Stimulated activated naive CD4-positive, alpha-beta T cell (primary cell): Measurements from ENCODE around the gene ALLC.
A peak's percentile ranks its signal among the peaks of the same experiment; 100 is the strongest.
"Not testable (repeated sequence)": the region's sequence is repeated elsewhere in the genome, so short reads cannot be mapped to it uniquely, and the experiment has no call there.

Source experiments
- DNase-seq, 6 experiments: peaks; one replicate each; lab custom pipeline; 2025; lab: John Stamatoyannopoulos, UW

The ALLC gene

DNA sequence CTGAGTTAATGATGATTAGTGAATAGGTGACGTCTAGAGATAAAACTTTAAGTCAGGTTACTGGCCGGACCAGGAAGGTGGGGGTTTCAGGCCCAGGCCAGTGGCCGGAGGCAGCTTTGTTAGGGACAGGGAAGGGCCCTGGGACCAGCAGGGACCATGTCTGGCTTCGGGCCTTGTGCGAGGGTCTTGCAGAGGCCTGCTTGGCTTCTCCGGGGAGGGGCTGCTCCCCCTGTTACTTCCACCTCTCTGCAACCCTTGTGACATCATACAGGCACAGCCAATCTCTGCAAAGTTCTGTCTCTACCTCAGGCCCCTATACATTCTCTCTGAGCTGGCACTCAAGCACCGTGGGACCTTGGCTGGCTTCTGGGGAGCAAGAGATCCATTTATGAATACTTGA lies at the start of gene ALLC:
TSS of gene ALLC (plus strand) at position 320 of the 400 bp plus-strand sequence. CDS start 12,958 bp downstream, outside the sequence.
- DNase-seq = no peak

DNA sequence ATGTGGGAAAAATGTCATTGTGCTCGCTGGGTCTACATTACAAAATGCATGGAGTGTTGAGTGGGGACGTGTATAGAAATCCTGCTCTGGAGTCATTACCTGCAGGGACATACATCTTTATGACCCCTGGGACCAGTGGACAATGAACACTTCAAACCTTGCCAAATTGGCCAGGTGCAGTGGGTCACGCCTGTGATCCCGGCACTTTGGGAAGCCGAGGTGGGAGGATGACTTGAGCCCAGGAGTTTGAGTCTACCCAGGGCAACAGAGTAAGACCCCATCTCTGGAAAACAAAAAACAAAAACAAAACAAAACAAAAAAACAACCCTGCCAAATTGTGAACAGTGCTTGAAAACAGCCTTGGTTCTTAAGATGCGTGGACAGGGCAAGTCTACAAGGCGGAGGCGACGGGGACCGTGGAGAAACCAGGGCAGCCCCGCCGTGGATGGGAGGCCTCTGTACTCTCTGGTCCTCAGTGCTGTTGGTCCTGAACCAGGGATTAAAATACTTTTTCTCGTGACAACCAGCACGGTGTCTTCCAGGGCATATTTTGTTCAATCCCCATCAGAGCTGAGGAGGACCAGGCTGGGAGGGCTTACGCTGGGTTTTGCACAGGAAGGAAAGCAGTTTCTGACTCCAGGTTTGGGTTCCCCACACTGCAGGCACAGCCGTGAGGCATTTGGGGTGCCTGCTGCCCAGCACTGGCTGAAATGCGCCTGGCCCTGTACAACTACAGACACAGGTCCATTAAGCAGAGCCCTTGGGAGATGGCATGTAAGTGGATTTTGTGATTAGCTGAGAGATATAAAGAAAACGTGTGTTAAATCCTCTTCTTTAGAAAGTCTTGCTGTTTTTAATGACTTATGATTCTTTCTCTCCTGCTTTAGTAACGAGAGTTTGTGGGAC lies 49.4 kb upstream of the ALLC start:
- DNase-seq = no peak

DNA sequence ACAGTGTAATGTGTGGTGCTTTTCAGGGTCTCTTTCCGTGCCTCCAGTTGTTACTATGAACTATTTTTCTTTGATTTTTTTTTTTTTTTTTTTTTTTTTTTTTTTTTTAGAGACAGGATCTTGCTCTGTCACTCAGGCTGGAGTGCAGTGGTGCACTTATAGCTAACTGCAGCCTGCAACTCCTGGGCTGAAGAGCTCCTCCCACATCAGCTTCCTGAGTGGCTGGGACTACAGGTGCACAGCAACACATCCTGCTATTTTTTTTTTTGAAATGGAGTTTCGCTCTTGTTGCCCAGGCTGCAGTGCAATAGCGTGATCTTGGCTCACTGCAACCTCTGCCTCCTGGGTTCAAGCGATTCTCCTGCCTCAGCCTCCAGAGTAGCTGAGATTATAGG lies 48.7 kb upstream of the ALLC start:
- peak in 4 of 6 experiments; percentile 5 to 49 (median 24) for DNase-seq

GRCh38 chr2:3610415-3610814 lies 47.6 kb upstream of the ALLC start:
- DNase-seq = no peak

DNA sequence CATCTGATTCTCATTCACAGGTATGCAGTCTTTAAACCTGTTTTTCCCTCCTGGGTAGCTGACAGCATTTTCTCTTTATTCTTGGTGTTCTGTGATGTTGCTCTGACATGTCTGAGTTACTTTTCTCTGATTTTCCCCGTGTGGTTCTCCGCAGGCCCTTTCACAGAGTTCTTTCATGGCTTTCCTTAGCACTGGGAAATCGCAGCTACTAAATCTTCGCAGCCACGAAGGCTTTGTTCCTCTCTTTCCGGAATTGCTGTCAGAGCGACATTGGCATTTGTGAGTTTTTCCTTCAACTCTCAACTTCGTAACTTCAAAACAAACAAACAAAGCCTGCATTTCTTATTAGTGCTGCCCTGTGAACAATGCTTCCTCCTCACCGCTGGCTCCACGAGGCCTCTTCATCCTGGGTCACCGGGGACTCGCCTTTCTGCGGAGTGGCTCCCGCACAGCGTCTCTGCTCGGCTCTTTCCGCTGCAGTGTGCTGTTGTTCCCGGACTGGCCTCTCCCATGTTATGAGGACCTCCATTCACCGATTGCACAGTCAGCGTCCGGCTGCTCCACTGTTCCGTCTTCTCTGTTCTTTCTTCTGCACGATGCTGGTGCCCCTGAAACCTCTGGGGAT lies 47.0 kb upstream of the ALLC start:
- DNase-seq = no peak

GRCh38 chr2:3611589-3611988 lies 46.4 kb upstream of the ALLC start:
- DNase-seq = no peak

DNA sequence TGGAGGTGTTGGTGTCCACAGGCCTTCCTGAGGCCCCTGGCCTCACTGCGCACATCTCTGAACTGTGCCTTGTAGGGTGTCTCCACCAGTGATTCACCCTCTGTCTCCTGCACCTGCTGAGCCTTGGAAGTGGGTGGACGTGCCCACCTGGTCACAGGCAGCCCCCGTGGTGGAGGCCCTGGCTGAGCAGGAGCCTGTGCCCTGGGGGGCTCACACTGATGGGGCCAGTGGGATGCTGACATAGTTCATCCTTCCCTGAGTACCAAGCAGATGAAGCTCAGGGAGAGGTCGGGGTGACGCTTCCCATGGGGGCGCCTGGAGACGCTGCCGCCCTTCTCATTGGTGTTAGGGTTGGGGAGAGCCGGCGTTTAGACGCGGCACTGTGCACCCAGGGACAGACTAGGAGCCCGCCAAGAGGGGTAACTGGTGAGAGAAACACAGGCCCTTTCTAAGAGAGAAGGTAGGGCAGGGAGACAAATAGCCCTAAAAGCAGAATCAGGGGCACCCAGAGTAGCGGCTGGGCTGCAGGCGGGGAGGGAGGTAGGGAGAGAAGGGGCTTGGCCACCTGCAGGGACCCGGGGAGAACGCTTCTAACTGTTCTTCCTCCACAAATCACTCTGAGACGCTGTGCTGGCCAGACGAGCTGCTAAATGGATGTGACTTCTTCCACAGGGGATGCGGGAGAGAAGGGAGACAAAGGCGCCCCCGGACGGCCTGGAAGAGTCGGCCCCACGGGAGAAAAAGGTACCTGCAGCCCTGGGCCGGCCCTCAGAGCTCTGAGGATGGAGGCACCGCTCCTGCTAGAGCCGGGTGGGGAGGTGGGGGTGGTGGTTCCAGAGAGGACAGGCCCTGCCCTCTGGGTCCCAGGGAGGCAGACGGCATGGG lies 45.1 kb upstream of the ALLC start:
- DNase-seq = no peak

GRCh38 chr2:3613524-3613905 lies 44.5 kb upstream of the ALLC start:
- DNase-seq = no peak

DNA sequence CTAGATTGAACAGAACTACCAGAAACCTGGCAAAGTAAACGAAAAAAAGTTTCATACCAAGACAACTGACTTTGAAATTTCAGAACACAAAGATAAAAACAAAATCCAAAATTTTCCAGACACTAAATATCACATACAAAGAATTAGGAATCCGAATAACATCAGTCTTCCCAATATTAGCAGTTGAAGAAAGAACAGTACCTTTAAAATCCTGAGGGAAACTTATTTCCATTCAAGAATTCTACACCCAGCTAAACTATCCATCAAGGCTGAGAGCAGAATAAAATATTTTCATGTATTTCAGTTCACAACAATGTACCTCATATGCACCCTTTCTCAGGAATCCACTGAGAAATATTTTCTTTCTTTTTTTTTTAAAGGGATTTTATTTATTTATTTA lies 43.3 kb upstream of the ALLC start:
- not testable (repeated sequence) for DNase-seq

DNA sequence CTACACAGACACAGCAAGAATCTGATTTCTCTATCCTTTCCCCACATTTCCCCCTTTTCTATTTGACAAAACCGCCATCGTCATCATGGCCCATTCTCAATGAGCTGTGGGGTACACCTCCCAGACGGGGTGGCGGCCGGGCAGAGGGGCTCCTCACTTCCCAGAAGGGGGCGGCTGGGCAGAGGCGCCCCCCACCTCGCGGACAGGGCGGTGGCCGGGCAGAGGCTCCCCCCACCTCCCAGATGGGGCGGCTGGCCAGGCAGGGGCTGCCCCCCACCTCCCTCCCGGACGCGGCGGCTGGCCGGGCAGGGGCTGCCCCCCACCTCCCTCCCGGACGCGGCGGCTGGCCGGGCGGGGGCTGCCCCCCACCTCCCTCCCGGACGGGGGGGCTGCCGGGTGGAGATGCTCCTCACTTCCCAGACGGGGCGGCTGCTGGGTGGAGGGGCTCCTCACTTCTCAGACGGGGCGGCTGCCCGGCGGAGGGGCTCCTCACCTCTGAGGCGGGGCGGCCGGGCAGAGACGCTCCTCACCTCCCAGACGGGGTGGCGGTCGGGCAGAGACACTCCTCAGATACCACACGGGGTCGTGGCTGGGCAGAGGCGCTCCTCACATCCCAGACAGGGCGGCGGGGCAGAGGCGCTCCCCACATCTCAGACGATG lies 42.3 kb upstream of the ALLC start:
- not testable (repeated sequence) for DNase-seq

- not testable (repeated sequence) for DNase-seq
Observed at GRCh38 chr2:3616435-3617197, 41.4 kb upstream of the ALLC start.

- DNase-seq = no peak
Observed at GRCh38 chr2:3617198-3617890, 40.7 kb upstream of the ALLC start.

- no peak for DNase-seq
Observed at GRCh38 chr2:3618367-3618766, 39.6 kb upstream of the ALLC start.

DNA sequence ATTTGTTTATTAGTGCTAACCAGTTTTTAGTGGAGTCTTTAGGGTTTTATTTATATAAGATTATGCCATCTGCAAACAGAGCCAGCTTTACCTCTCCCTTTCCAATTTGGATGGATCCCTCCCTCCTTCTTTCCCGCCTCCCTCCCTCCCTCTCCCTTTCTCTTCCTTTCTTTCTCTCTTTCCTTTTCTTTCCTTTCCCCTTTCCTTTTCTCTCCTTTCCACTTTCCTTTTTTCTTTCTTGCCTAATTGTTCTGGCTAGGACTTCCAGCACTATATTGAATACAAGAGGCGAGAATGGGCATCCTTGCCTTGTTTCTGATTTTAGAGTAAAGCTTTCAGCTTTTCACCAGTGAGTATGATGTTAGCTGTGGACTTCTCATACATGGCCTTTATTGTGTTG lies 39.0 kb upstream of the ALLC start:
- no peak for DNase-seq

DNA sequence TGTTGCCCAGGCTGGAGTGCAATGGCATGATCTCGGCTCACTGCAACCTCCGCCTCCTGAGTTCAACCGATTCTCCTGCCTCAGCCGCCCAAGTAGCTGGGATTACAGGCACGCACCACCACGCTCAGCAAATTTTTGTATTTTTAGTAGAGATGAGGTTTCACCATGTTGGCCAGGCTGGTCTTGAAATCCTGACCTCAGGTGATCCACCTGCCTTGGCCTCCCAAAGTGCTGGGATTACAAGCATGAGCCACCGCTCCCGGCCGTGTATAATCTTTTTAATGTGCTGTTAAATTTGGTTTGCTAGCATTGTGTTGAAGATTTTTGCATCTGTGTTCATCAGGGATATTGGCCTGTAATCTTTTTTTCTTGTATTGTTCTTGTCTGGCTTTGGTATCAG lies 38.3 kb upstream of the ALLC start:
- DNase-seq = not testable (repeated sequence)

GRCh38 chr2:3620834-3621233 lies 37.2 kb upstream of the ALLC start:
- no peak for DNase-seq

- DNase-seq = no peak
Observed at GRCh38 chr2:3622967-3623366, 35.0 kb upstream of the ALLC start.

GRCh38 chr2:3624059-3624794 lies 33.8 kb upstream of the ALLC start:
- DNase-seq = no peak

GRCh38 chr2:3625186-3625585 lies 32.8 kb upstream of the ALLC start:
- no peak for DNase-seq
